ENCODE results near the gene ADIPOR2. TPM values are rescaled to one million over a fixed set of nuclear protein-coding genes. Genes with fewer than 3 reads are reported as not detected.
"Not testable (repeated sequence)": the region's sequence is repeated elsewhere in the genome, so short reads cannot be mapped to it uniquely, and the experiment has no call there.

Gene ADIPOR2
- total and polyA plus RNA-seq, 10 of the 15 experiments (the other 5 are each of a cell fraction or from before 2014, with no cell fraction given), result 8.6 to 65.0 (median 38.0) TPM

DNA sequence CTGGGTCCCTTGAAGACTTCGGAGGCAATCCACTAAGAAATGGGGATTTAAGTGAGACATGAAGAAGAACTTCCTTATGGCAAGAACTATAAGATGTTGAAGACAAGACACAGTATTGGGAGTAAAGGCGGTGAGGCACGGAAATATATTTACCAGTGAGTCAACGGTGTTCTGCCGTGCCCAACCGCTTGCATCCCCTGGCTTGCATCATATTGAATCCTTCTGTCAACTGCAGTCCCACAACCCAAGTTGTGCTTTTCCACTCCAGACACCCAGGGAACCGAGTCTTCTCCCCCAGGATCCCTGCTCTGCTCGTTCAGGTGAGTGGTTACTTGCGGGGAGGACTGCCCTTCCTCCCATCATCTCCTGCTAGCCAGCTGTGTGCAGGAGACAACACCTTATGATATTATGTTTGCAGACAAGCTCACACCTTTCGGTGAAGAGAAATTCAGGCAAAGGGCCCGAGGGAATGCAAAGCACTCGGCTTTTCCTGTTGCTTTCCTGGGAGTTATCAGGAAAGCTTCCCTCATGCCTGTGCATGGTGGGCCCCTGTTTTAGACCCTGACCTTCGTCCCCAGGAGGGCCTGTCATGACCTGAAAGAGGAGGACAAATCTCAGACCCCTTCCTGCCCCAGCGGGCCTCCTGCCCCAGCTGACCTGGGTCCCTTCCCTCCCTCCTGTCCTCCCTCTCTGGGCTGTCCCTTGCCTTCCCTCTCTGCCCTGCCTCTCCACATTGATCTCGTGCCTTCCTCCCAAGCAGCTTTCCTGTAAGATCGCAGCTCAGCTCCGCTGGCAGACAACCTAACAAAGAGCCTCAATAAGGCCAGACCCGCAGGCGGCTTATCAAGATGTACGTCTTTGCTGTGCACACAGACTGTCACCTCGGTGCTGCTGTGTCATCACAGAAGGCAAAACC, 125.2 kb downstream of the ADIPOR2 start (continued):
- TF ChIP-seq POLR2A (IDR thresholded peaks at IDR 0.05; ENCODE audit: low read depth, low read length), result no peak

- Histone ChIP-seq H3K9ac (ENCODE audit: control insufficient read depth, insufficient read depth, low read length) (no peak overlapping the region), H3K9me3 (replicated peaks; ENCODE audit: control insufficient read depth, insufficient read depth, low read length) (no peaks in the 10 kb centered on the region), H3K79me2 (ENCODE audit: control insufficient read depth, insufficient read depth, low read length) (no peaks in the 10 kb centered on the region), H3K4me1 (ENCODE audit: control insufficient read depth, insufficient read depth, low read length) (no peaks in the 10 kb centered on the region), H3K4me2 (ENCODE audit: control insufficient read depth, insufficient read depth) (no peak overlapping the region), H4K20me1 (ENCODE audit: control insufficient read depth, insufficient read depth) (no peaks in the 10 kb centered on the region), H3K36me3 (ENCODE audit: control insufficient read depth in 2 of 2, insufficient read depth in 2 of 2, low read length in 1 of 2) (no peaks in the 10 kb centered on the region), H3K4me3 (no peak overlapping the region), H3K27ac (ENCODE audit: control insufficient read depth, insufficient read depth) (no peak overlapping the region), H2AFZ (ENCODE audit: control insufficient read depth, low read depth, low read length) (no peak overlapping the region), H3K27me3 (replicated peaks in 1 of 2; ENCODE audit: control insufficient read depth in 2 of 2, insufficient read depth in 2 of 2, low read length in 1 of 2) (peaks cover 10 to 11% of the 10 kb centered on the region in 2 experiments; a peak in 3 of 4 replicates)
- ATAC-seq (no peak), DNase-seq (ENCODE audit: low read depth, low spot score) (no peak), FAIRE-seq (no peak)
- TF ChIP-seq, protein P1, sequence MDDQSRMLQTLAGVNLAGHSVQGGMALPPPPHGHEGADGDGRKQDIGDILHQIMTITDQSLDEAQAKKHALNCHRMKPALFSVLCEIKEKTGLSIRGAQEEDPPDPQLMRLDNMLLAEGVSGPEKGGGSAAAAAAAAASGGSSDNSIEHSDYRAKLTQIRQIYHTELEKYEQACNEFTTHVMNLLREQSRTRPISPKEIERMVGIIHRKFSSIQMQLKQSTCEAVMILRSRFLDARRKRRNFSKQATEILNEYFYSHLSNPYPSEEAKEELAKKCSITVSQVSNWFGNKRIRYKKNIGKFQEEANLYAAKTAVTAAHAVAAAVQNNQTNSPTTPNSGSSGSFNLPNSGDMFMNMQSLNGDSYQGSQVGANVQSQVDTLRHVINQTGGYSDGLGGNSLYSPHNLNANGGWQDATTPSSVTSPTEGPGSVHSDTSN (IDR thresholded peaks at IDR 0.05; ENCODE audit: insufficient replicate concordance, low read depth, low read length), result peak; percentile 21
- TF ChIP-seq BCL3 (IDR thresholded peaks at IDR 0.05; ENCODE audit: borderline replicate concordance, insufficient read depth, low read depth, low read length, poor library complexity, severe bottlenecking), result peak; percentile 98
- peak; percentile 37; the same call in 1 of the 2 replicates for TF ChIP-seq TCF3 (IDR thresholded peaks at IDR 0.05; ENCODE audit: borderline replicate concordance, insufficient read depth, low read depth, low read length)
- no peak for TF ChIP-seq WRNIP1 (IDR thresholded peaks at IDR 0.05; ENCODE audit: borderline replicate concordance, low read depth, low read length)
- no peak for TF ChIP-seq EZH2 (IDR thresholded peaks at IDR 0.05; ENCODE audit: borderline replicate concordance, control insufficient read depth, low read depth, low read length)
- ChIA-PET RAD21 (ENCODE audit: unreplicated experiment) (no interaction called here), POLR2A (no interaction called here), CTCF (interaction anchor here (1.0 kb wide), 1 partner anchor 123 kb away, joined by 5 read pairs; no protein-coding TSS in a partner anchor), SMC1A (ENCODE audit: uncharacterized antibody, unreplicated experiment) (no interaction called here)
- 62% methylated on average over 9 of the region's 9 CpGs for WGBS (ENCODE audit: insufficient coverage, insufficient replicate concordance, low lambda C conversion rate, missing lambda C conversion rate)
- intact Hi-C loops (cut with micrococcal nuclease; ENCODE audit: unreplicated experiment) (no loop called here), in situ Hi-C loops (cut with MboI) (no loop called here)
- BruUV-seq (replicated peaks), result no TSS peak
Observed at GRCh38 chr12:1816730-1817348, 126.0 kb downstream of the ADIPOR2 start.

- H3K4me3 ChIP-seq; H3K9me3 ChIP-seq (replicated peaks; ENCODE audit: control insufficient read depth, insufficient read depth, low read length); RAD21 ChIA-PET (ENCODE audit: unreplicated experiment); H3K4me2 ChIP-seq (ENCODE audit: control insufficient read depth, insufficient read depth); FAIRE-seq; H3K36me3 ChIP-seq (ENCODE audit: control insufficient read depth in 2 of 2, insufficient read depth in 2 of 2, low read length in 1 of 2); H3K4me1 ChIP-seq (ENCODE audit: control insufficient read depth, insufficient read depth, low read length); POLR2A ChIA-PET; intact Hi-C loops (cut with micrococcal nuclease; ENCODE audit: unreplicated experiment); SMC1A ChIA-PET (ENCODE audit: uncharacterized antibody, unreplicated experiment); H3K27ac ChIP-seq (ENCODE audit: control insufficient read depth, insufficient read depth); DNase-seq (ENCODE audit: low read depth, low spot score); CTCF ChIA-PET; H3K79me2 ChIP-seq (ENCODE audit: control insufficient read depth, insufficient read depth, low read length); H3K9ac ChIP-seq (ENCODE audit: control insufficient read depth, insufficient read depth, low read length); H2AFZ ChIP-seq (ENCODE audit: control insufficient read depth, low read depth, low read length); H4K20me1 ChIP-seq (ENCODE audit: control insufficient read depth, insufficient read depth); in situ Hi-C loops (cut with MboI); ATAC-seq; BruUV-seq (replicated peaks): not testable (repeated sequence)
- 74% methylated on average over 11 of the region's 28 CpGs for WGBS (ENCODE audit: insufficient coverage, insufficient replicate concordance, low lambda C conversion rate, missing lambda C conversion rate)
- peaks cover 10 to 11% of the 10 kb centered on the region in 2 experiments; a peak in 3 of 4 replicates for H3K27me3 ChIP-seq (replicated peaks in 1 of 2; ENCODE audit: control insufficient read depth in 2 of 2, insufficient read depth in 2 of 2, low read length in 1 of 2)
Observed at GRCh38 chr12:1817928-1818327, 127.1 kb downstream of the ADIPOR2 start.

Measured in GM12878 (cell line).